NK-92 (cell line): ENCODE data around the gene NUP210.

Source experiments
- DNase-seq: peaks from one replicate; lab custom pipeline; 2025; ENCODE audit not compliant: unreplicated experiment; lab: John Stamatoyannopoulos, UW

NUP210 gene

DNA sequence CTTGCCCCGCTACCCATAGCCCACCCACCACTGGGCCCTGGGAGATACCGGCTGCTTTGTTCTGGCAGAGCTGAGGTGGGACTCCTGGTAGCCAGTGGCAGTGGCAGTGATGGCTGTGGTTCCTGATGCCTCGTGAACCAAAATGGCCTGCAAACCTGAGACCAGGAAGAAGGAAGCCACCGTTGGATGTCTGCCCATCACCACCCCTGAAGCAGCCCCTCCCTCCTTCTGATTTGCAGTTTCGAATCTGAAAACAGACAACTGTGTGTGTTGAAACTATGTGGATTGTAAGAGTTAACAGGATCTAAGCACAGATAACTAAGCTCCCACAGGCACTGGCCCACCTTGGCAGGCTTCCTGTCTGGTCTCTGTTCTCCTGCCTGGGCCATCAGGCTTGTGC lies 66.6 kb downstream of the NUP210 start:
- no peak for DNase-seq

GRCh38 chr3:13352621-13353131 lies 67.4 kb downstream of the NUP210 start:
- DNase-seq, result no peak

GRCh38 chr3:13349823-13350222 lies 70.3 kb downstream of the NUP210 start:
- DNase-seq, result no peak

DNA sequence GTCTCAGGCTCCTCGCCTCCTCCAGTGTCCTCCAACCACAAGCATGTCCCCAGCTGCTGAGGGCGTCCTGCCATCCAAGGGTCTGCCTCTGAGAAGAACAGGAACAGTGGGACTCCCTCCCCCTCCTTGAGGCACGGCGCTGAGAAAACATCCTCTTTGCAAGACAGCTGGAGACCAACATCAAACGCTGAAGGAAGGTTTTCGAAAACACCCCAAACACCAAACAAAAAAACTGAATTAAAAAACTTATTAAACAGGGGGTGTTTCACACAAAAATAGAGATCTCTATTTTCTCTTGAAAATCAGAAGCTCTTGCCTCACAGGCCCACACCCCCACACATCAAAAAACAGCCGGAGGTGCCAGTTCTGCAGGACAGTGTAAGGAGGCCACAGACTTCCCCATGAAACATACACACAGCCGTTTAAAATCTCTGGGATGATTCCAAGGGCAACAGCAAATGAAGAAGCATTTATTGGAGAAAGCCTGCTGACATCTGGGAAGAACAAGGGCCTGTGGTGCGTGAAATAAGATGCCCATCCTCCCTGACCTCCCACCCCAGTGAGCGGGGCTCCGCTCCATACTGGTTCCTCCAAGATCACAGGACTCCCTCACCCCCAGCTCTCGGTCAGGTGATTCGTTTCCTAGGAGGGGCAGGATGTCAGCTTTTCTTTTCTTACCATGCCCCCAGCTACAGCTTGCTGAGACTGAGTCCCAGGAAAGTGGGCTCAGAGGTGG lies 71.3 kb downstream of the NUP210 start:
- DNase-seq, result no peak

- DNase-seq, result no peak
These were observed 72.0 kb downstream of the NUP210 start for GRCh38 chr3:13348100-13348499.

- DNase-seq, result no peak
These were observed 72.7 kb downstream of the NUP210 start for GRCh38 chr3:13347390-13347950.

DNA sequence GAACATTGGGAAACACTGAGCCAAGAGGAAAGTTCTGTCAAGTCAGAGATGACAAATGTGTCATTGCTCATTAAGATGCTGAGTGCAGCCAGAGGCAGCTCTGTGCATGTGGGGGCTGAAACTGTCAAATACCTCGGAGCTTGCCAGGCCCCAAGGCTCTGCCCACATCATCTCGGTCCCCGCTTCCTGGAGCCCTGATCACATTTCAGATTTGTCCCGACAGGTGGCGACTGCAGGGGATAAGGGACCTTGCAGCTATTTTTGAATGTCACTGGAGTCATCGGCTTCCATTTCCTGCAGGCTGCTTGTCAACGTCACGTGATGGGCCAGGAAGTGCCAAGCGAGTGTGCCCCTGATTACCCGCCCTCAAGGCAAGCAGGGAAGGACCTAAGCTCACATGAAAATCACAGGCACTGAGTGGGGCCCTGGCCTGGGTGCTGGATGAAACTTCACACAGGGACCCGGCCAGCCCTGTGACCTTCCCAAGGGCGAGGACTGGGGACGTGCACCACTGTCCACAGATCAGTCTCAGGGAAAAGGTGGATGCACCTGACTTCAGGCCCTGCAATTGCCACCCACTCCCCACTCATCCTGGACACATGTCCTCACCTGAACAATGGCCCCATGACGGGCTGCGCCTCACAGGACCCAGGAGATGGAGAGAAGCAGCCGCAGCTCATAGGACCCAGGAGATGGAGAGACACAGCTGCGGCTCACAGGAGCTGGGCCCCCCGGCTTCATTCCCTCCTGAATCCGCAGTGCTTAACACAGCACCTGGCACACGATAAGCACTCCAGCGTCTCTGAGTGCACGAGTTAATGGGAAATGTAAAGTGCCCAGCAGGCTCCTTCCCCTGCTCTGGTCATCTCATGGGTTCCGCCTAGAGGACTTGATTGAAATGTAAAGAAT lies 73.4 kb downstream of the NUP210 start:
- DNase-seq, result peak; percentile 10

DNA sequence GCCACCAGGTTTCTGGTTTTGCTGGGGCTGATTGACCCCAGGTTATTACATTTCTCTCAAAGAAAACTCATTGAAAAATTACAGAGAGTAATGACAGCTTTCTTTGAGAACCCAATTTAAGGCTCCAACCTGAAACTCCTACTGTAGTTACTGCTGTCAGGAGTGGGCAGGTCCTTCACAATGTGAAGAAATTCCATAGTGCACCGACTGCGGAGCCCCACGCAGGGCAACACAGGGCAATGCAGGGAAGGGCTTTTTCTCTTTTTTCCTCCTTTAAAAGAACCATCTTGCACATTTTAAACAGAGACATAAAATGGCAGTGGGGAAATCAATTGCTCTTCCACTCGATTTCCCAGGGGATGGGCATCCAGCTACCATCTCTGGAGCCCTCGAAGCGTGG lies 74.3 kb downstream of the NUP210 start:
- no peak for DNase-seq

- DNase-seq, result no peak
These were observed 74.8 kb downstream of the NUP210 start for GRCh38 chr3:13345284-13345683.

- no peak for DNase-seq
These were observed 75.5 kb downstream of the NUP210 start for GRCh38 chr3:13344663-13345062.

DNA sequence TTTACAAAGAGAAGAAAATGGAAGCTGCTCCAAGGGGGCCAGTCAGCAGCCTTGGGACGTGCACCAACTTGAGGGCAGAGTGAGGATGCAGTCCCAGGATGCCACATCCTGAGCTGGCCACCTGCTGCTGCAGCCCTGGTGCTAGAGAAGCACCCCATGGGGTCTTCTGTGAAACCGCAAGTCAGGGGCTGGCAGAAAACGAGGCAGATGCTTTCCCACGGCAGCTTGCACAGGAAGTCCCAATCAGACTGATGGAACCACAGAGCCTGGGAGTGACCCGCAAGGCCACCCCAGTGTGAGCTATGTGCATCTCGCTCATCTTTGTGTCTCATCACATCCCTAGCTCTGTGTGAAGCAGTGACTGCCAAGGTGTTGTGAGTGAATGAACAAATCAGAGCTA lies 76.5 kb downstream of the NUP210 start:
- no peak for DNase-seq

DNA sequence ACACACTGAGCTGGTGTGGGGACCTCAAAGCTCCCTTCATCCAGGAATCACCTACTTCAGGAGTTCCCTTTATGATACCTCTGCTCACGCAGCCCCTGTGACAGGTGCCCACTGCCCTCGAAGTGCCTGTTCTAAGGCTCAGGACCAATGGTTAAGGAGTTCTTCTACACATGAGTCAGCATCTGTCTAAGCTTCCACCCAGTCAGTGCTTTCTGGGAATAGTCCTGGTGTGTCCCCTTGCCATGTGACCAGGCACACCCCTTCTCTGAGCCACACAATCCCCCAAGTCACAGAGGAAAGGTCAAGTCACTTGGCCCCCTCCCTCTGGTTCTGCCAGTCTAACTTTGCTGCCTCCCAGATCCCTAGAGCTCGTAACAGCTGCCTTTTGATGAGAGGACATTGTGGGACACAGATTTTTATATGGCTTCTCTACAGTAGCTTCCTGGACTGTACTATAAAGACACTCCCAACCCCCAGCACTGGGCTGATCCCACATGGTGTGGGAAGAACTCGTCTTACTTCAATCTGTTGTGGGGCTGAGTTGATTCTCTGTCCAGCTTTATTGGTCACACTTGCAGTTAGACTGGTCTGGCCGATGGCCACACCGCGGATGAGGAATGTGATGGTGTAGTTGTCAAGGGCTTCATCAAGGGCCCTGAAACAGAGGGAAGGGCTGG lies 78.8 kb downstream of the NUP210 start:
- no peak for DNase-seq

DNA sequence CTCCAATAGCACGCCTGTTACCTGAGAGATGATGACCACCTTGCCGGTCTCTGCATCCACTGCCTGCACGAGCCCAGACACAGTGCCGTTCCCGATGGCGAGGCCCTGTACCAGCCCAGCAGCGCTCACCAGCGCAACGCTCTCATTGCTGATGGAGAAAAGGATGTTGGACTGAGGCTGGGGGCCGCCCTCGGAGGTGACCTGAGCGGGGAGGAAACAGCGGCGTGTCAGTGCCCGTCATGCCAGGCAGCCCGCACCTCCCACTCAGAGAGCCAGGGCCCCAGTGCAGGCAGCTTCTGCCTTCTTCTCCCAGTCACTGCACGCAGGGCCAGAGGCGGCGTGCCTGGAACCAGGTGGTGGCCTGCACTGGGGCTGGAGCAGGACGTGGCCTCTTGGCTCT lies 80.3 kb downstream of the NUP210 start:
- DNase-seq, result no peak

DNA sequence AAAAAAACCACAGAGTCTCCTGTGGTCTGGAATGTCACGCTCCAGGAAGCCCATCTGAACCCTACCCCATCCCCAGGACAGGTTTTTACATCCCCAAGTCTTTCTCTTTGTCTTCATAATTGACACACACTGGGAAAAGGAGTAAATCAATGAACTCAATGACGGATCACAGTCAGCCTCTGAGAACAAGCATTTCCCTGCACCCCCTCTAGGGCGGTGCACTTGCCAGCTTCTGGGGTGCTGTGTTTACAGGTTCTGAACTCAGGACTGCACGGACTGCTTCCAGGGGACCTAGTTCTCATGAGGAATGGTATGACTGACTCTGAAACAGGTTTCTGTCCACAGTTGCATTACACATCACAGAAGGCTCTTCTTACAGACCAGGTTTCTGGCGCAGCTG lies 81.1 kb downstream of the NUP210 start:
- no peak for DNase-seq

GRCh38 chr3:13338231-13338630 lies 81.9 kb downstream of the NUP210 start:
- DNase-seq, result no peak

DNA sequence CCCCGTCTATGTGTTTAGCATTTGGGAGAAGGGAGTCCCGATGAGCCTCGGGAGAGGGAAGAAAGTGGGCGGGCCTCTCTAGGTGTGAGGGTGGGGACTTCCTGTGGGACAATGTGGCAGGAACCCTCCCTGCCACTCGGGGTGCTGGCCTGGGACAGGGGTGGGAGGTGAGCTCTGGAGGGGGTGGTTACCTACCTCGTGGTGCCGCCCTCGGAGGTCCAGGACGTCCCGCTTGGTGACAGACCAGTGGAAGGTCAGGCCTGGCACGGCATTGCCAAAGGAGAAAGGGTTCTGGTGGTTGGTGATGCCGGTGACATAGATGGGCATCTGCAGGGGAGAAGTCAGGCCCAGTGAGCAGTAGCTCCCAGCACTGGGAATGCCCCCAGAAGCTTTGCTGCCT lies 83.5 kb downstream of the NUP210 start:
- no peak for DNase-seq

DNA sequence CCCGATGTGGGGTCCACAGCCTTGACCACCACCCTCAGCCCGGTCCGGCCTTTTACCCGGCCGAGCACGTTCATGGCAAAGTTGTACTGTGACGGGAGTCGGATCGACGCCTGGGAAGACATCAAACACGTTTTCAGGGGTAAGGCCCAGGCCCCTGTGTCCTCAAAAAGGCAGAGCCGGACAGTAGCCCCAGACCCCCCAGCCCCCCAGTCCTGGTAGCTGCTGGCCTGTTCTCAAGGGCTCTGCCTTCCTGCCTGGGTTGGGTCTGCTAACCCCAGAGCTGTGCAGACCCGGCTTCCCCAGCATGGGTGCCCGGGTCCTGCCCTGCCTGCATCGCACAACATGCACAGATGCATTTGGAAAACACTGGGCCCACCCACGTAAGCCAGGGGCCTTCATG lies 84.6 kb downstream of the NUP210 start:
- no peak for DNase-seq

DNA sequence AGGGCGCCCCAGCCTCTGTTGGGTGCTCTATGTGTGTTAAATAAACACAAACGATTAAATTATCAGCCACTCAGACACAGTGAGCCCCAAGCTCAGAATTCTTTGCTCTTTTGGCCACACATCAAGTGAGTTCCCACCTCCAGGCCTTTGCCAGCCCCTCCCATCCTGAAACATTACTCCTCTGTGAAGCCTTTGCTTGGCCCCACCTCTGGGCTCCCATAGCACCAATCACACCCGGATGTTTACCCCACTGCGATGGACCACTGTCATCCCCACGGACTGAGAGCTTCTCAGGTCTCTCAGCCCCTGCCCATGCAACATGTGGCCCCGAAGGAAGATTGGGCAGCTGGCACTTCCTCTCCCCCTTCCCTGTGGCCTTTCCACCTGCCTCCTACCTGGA lies 85.1 kb downstream of the NUP210 start:
- no peak for DNase-seq

DNA sequence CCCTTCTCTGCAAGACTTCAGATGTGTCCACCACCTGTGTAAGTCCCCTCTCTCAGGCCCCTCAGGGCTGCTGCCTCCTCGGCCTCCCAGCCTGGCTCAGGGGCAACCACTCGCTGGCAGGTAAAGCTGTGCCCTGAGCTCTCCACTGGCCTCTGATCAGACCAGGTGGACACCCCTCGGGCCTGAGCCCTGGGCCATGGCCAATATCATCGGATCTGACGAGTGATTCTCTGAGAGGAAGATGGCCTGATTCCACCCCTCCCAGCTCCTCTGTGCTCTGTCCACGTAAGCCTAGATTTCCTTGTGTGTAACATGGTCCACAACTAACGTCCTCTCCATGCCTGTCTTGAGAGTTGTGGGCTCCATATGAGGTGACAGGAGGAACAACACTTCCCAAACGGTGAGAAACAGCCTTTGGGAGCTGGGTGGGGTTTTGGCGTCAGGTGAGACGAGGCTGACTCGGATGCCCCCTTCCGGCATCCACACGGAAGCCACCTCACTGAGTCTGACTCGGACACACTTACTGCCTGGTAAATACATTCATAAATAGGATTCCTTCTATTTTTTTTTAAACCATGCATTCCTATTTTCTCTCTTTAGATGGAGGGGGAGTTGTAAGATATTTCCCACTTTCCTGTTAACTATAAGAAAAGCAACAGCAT lies 86.8 kb downstream of the NUP210 start:
- DNase-seq, result no peak

DNA sequence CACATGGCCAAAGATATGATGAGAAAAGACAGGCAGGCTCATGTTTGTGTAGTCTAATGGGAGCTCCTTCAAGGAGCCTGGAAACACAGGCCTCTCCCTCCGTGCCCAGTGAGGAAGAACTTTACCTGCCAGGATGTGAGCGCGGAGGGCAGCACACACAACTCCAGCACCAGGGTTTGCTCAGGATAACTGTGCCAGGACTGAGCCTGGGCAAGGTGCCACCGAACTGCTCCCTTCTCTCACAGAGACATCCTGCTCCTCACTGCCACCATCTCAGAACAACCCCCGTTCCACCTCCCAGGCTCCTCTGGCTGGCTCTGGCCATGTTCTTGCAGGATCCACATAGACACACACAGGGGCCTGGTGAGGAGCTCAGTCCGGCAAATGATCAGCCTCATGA lies 87.4 kb downstream of the NUP210 start:
- DNase-seq, result no peak

GRCh38 chr3:13332158-13332557 lies 88.0 kb downstream of the NUP210 start:
- no peak for DNase-seq
